GM15510 (cell line): Measurements from ENCODE around the gene PRKCE.

Experiments used
- POLR2A ChIP-seq: IDR thresholded peaks from 3 replicates; pipeline ENCODE4 v1.6.1; 2011; ENCODE audit warnings: borderline replicate concordance; ENCODE audit not compliant: insufficient read length; ENCODE audit errors: extremely low read depth

PRKCE gene

DNA sequence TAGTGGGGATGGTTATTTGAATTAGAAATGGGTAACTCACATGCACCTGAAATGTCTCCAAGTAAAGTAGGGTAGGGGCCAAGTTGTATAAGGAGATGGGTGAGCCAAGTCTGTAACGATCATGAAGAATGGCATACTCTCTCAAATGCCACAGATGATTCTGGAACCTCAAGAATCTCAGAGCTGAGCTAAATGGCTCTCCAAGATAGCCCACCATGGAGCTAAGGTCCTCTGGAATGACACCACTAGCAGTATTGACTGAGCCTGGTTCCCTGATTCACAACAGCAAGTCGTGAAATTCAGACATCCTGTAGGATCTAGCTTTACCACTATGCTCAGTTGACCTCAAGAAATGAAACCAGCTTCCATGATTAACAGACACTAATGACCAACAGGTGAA lies 529.8 kb downstream of the PRKCE start:
- TF ChIP-seq POLR2A: no peak

DNA sequence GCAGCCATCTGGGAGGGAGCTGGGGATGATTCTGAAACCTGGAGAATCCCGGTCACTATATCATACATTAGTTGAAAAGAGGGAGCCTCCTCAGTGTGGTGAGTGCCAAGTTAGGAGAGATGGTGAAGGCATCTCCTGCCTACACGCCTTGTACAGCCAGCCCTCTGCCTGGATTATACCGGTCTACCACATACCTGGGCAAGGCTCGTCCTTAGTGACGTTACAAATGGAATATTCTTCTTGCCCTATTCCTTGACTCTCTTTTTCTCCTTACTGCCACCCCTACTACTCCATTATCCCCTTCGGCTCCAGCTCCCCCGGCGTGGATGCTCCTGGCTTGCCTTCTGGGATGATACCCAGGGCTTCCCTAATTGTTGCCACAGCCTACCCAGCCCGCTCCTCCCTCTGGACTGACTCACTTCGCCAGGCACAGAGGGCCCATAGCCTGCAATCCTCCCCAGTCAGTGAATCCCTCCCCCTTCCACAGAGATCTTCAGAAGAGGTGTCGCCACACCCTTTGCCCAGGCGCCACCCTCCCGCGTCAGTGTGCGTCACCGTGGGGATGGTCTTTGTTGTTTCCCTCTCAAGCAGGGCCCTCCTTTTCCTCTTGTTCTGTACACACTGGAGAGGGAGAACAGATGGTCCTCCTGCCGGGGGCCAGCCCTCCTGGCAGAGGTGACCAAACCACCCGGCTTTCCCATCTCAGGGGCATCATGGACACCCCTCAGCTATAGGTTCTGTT lies 530.5 kb downstream of the PRKCE start:
- no peak for TF ChIP-seq POLR2A

DNA sequence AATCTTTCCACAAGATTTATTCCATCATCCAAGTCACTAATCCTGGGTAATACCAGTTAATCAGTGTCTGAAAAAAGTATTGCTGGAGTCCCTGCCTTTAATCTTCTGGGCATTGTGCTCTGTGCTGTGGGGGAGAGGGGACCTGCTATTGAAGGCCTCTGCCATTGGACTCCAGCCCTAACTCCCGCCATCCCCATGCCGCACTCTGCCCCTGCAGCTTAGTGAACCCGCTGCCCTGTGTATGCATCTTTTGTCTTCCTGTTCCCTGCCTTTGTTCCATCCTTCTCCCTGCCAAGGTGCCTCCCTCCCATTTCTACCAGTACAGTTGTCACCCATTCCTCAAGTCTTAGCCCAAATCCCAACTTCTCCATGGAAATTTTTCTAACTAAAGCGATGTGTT lies 532.0 kb downstream of the PRKCE start:
- TF ChIP-seq POLR2A: no peak

DNA sequence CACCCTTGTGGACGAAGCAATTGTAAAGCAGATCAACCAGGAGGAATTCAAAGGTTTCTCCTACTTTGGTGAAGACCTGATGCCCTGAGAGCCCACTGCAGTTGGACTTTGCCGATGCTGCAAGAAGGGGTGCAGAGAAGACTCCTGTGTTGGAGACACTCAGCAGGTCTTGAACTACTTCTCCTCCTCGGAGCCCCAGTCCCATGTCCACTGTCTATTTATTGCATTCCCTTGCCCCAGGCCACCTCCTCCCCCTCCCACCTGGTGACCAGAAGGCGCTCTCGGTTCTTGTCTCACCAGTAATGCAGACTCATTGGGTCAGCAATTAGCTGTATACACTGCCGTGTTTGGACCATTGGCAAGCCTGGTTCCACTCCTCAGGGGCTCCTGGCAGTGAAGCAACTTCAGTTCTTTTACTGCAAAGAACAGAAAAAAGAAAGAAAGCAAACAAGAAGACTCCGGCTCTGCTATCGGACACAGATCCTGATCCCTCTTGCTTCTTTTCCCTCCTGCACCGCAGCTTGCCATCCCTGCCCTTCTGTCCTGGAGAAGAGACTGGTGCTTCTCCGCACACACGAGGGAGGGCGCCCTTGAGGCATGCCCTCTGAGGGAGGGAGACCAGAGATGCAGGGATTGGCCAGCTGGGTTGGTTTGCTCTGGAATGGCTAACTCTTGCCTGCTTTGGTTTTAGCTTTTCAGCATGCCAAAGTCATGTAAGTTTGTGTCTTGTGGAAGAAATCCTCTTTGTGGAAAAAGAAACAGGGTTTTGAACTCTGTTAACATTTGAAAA lies 533.5 kb downstream of the PRKCE start:
- TF ChIP-seq POLR2A: no peak

DNA sequence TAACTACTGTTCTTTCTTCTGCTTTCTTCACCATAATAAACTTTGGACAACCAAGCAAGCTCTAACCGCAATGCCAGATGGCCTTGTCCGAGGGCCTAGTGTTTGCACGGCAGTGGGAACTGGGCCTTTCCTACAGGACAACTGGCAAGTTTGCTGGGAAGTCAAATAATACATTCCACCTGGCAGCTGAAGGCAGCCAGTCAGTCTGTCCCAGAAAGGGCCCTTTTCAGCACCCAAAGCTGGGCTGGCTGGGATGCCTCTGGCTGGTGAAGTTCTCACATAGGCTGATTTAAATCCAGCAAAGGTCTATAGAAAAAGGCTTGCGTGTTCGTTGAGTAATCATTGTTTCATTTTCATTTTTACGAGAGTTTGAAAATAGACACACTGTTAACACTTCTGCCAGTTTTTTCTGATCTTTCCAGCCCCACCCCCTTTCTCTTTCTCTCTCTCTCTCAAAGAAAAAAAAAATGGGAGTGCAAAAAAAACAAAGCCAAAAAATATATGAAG lies 535.7 kb downstream of the PRKCE start:
- TF ChIP-seq POLR2A: no peak

DNA sequence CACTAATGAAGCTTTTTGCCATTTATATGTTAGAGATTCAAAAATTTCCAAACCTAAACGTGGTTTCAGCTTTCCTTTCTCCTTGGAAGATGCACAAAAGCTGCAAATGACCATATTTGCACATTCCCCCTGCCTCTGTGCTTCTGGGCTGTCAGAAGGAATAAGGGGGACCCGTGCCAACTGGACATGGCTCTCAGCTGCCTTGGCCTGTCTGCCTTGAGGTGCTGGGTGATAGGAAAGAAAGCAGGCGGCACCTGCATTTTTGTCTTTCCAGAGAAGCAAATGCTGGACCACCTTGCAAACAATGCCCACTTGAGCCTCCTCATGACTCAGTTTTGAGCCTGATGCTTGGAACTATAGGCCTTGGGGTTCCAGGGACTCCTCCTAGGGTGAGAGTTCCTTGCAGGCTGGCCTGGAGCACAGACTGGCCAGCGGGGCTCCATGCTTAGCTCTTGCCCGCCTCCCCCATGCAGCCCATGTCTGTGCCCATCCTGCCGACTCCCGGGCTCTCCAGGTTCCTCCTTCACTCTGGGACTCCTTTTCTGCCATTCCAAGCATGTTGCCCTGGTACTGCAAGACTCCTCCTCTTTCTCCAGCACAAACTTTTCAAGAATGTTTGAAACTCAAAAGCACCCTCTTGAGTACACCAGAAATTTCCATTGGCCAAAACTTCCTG lies 536.7 kb downstream of the PRKCE start:
- TF ChIP-seq POLR2A: no peak

DNA sequence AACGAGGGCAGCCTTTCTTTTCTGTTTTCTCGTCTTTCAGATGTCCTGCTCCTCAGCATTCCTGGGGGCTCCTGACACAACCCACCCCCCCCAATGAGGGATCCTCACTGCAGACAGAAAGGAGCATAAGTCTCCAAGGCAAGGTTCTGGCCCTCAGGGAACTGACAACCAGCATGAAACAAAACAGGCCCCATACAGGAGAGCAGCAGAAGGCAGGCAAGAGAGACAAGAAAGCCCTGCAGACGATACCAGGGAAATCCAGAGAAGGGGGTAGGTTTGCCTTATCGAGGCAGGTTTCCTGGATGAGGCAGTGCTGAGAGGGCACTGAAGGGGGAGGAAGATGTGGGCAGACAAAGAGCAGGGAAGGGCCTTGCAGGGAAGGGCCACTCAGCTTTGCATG lies 541.9 kb downstream of the PRKCE start:
- TF ChIP-seq POLR2A: no peak

DNA sequence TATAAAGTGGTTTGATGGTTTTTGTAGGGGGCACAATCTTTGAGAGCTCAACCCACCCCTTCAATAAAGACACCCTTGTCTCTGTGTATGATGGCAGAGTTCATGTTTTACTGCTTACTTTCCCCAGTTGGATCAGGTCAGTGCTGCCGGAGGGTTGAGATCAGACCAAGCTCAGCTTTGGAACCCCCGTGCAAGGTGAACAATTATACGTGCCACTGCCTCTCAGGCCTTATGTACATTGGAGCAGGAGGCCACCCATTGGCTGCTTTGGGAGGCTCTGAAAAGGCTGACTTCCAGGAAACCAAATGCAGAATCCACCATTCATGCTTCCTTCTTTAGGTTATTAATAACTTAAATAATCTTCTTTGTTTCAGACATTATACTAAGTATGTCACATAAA lies 542.4 kb downstream of the PRKCE start:
- no peak for TF ChIP-seq POLR2A

DNA sequence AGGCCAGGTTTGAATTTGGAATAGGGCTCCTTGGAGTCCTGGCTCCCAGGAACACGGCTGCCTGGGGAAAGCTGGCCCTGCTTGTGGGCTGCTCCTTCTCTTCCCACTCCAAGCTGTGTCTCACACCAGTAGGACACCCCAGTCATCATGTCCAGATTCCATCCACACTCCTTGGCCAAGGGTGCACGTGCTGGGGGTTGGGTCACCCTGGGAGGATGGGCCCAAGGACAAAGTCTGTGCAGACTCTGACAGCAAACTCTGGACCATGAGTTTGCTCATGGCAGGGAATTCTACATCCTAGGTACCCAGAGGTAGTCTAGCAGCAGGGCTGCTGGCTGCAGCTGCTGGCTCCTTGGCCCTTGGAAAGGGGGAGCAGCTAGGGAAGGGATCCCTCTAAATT lies 543.4 kb downstream of the PRKCE start:
- no peak for TF ChIP-seq POLR2A

DNA sequence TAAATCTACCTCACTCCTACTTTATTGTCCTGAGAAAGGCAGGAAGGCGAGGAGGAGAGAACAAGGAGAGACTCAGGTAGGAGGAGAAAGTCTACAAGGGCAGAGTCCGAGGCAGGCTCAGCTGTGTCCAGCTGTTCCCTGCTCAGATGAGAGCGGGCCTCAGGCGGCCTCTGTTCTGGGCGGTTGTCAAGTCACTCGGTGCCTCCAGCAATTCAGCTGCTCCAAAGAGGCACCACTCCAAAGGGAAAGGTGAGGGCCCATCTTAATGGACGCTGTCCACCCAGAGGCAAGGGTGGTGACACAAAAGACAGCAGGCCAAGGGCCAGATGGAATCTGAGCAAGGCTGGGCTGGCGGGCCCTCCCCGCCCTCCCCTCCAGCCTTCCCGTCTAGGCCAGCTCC lies 544.3 kb downstream of the PRKCE start:
- TF ChIP-seq POLR2A: no peak

DNA sequence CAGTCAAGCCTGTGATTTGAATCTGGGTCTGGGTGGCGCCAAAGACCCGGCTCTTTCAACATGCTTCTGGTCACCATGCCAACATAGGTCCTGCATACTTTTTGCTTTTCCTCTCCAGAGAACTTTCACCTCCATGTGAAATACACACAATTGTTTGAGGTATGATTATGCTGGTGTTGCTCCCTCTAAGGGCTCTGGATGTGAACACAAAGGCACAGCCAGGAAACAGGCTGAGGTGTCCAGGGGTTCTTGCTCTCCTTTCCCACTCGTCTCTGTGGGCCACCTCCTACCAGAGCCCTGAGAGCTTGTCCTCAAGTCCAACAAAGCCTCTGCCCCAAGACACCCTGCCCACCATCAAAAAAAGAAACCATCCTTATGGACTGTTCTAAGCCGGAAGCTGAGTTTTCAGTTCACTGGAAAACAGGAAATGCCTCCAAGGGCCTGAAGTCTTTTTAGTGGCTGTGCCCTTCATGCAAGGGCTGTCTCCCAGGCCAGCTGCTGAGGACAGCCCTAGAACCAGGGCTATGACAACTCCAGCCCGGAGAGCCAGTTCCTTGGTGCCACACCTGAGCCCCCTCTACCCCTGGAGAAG lies 545.5 kb downstream of the PRKCE start:
- no peak for TF ChIP-seq POLR2A

DNA sequence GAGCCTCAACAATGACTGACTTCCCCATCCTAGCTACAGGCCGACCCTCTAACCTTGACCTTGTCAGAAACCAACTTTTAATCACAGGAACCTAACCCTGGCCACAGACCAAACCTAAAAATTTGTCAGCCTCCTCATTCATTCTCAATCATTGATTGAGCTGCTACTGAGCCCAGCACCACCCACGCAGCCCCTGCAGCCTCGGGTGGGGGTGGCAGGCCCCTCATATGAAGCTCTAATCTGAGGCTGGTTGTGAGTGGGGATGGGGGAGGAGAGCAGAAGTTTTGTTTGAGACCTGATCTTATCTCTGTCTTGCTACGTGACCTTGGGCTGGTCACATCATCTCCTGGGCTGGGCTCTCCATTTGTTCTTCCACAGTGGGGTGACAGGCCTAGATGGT lies 546.2 kb downstream of the PRKCE start:
- no peak for TF ChIP-seq POLR2A

DNA sequence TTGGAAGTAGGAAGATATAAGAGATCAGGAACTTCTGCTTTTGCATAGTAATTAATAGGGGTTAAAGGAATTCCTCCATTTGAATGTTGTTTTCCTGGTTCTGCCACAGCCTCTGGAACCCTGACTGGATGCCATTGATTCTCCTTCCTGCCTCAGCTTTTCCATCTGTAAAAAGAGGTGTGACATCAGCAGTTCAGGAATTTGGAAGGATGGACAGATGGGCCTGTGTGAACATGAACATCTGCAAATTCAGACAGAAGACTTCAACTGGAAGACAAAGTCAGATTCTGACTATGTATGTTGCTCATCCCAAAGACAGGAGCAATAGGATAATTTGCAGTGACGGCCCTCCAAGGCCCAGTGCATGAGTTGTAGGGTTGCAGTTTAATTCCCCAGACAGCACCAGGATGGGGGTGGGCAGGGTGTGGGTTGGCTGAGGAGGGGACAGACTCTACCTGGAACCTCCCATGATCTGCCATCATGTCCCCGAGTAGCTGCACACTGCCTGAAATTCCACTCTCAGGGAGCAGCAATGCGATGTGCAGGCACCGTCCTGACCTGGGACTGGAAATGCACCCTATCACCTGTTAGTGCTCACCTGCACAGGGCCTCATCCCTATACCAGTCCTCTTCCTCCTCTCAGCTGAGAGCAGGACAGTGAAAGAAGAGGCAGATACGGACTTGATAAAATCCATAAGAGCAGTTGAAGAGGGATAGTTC lies 546.8 kb downstream of the PRKCE start:
- TF ChIP-seq POLR2A: no peak

DNA sequence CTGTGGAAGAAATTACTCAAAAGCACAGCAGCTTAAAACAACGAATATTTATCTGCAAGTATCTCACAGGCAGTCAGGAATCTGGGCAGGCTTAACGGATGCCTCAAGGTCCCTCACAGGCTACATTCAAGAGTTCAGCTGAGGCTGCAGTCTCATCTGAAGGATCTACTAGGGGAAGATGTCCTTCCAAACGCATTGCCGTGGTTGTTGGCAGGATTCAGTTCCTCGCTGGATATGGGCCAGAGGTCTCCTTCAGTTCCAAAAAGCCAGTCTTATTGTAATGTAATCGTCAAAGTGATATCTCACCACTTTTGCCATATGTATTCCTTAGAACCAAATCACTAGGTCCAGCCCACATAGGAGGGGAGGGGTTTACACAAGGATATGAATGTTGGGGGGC lies 547.5 kb downstream of the PRKCE start:
- no peak for TF ChIP-seq POLR2A
